ENCODE results near the gene SHC4.

The SHC4 gene

GRCh38 chr15:48781017-48781416 is 182.7 kb downstream of the SHC4 start:
- no peak overlapping the region for H3K4me3 ChIP-seq (ENCODE audit: low read depth, low read length)
- no peak for DNase-seq (ENCODE audit: low read depth)

- DNase-seq (ENCODE audit: low read depth): no peak
- H3K4me3 ChIP-seq (ENCODE audit: low read depth, low read length): no peak overlapping the region
Measured at GRCh38 chr15:48778331-48778730, 185.4 kb downstream of the SHC4 start.

GRCh38 chr15:48777645-48778330 is 185.9 kb downstream of the SHC4 start:
- H3K4me3 ChIP-seq (ENCODE audit: low read depth, low read length): no peak overlapping the region
- no peak for DNase-seq (ENCODE audit: low read depth)

GRCh38 chr15:48775546-48775945 is 188.2 kb downstream of the SHC4 start:
- no peak overlapping the region for H3K4me3 ChIP-seq (ENCODE audit: low read depth, low read length)
- no peak for DNase-seq (ENCODE audit: low read depth)

- H3K4me3 ChIP-seq (ENCODE audit: low read depth, low read length): no peak overlapping the region
- no peak for DNase-seq (ENCODE audit: low read depth)
Measured at GRCh38 chr15:48774484-48774883, 189.2 kb downstream of the SHC4 start.
